GM19023 (cell line): ENCODE data around the gene TMPRSS11A.

ENCODE experiments used
- ATAC-seq: cut with Tn5 transposase; IDR thresholded peaks from one replicate; pipeline ENCODE4 v1.9.1; 2021; ENCODE audit warnings: mild to moderate bottlenecking, moderate library complexity; ENCODE audit not compliant: unreplicated experiment

TMPRSS11A gene

DNA sequence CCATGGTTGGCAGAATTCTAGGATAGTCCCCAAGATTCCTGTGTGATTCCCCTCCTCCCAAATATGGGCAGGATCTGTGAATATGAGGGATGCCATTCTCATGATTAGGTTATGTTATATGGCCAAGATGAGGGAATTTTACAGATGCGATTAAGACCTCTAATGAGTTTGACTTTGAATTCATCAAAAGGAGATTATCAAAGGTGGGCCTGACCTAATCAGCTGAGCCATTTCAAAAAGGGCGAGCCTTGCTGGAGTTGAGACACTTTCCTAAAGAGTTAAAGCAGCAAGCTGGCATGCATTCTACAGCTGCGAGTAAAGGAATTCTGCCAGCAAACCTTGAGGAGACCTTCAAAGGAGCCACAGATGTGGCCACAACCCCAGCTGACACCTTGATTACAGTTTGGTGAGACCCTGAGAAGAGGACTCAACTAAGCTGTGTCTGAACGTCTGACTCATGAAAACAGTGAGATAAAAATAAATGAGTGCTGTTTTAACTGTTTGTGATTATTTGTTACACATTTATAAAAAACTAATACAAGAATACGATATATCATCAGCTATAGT is 47.8 kb downstream of the TMPRSS11A start:
- ATAC-seq, result no peak

- ATAC-seq, result no peak
These were observed 51.2 kb downstream of the TMPRSS11A start for GRCh38 chr4:67912080-67912479.

- no peak for ATAC-seq
These were observed 51.7 kb downstream of the TMPRSS11A start for GRCh38 chr4:67911638-67912037.

DNA sequence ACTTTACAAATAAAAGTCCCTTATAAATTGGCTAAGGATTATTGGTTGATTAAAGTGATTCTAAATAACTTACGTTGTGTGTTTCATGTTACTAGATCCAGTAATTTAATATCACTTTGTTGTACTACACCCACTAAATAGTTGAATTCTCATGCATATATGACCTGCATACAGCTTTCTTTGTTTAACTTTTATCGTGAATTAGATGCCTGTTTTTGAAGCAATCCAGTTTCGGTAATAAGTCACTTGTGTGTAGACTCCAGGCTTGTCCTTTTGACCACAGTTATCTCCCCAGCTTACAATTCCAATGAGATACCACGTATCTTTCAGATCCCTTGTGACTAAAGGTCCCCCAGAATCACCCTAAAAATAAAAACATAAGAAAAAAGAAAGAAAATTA is 52.2 kb downstream of the TMPRSS11A start:
- ATAC-seq, result no peak

DNA sequence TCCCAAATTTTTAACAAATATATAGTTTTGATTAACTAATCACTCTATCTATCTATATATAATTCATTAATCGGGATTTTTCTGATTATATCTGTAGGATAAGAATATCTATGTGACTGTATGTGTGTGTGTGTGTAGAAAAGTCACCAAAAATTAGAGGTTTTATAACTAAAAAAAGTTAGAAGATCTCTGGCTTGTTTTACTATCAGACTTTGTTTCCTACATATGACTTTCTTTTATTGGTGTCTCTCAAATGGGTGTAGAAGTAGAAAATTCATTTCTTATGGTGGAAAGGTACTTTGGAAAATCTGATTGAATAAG is 52.7 kb downstream of the TMPRSS11A start:
- no peak for ATAC-seq

DNA sequence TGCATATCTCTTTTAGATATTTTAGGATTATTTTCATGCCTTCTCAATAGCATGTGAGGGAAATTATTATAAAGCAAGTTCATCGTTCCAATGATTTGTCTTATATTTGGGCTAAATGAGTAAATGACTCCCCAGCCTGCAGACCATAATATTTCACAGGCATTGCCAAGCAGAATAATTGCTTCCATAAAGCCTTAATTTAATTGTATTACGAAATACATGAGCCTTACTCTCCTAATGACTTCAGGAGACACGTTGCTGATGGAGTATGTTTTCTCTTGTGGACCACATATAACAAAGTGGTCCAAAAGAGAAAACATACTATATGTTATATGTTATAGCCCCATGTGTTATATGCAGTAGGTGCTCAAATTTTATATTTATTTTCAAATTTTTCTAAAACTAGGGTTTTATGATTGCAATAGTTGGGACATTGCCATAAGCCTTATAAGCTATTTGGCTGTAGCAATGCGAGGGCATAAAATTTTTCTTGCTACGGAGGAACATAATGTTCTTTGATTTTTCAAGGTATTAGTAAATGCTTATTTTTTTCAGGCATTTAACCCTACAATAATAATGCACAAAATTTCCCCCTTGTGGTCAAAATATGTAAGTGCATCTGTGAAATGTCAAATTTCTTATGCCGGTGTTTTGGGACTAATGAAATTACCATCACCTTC is 53.2 kb downstream of the TMPRSS11A start:
- ATAC-seq, result no peak

DNA sequence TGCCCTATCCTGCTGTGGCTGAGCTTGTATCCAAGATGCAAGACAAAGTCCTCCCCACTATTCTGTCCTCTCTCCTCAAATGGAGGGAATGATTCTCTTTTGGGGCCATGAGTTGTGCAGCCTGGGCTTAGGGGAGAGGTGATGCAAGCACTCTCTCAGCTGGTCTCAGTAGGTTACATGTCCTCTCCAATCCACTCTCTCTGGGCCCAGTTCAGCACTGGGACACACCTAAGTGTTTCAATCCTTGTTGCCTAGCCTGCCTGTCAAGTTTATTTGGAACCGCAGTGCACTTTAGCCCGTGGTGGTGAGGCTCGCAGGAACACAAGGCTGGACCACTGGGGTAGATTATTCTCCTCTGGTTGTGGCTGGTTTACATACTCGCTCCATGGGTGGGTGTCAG is 55.6 kb downstream of the TMPRSS11A start:
- ATAC-seq, result no peak

- ATAC-seq, result no peak
These were observed 64.2 kb downstream of the TMPRSS11A start for GRCh38 chr4:67899096-67899495.

GRCh38 chr4:67897686-67898085 is 65.6 kb downstream of the TMPRSS11A start:
- no peak for ATAC-seq

- ATAC-seq, result no peak
These were observed 66.8 kb downstream of the TMPRSS11A start for GRCh38 chr4:67896421-67897065.

GRCh38 chr4:67894659-67895058 is 68.6 kb downstream of the TMPRSS11A start:
- no peak for ATAC-seq

- no peak for ATAC-seq
These were observed 70.4 kb downstream of the TMPRSS11A start for GRCh38 chr4:67892905-67893304.

- ATAC-seq, result no peak
These were observed 71.0 kb downstream of the TMPRSS11A start for GRCh38 chr4:67892253-67892652.

DNA sequence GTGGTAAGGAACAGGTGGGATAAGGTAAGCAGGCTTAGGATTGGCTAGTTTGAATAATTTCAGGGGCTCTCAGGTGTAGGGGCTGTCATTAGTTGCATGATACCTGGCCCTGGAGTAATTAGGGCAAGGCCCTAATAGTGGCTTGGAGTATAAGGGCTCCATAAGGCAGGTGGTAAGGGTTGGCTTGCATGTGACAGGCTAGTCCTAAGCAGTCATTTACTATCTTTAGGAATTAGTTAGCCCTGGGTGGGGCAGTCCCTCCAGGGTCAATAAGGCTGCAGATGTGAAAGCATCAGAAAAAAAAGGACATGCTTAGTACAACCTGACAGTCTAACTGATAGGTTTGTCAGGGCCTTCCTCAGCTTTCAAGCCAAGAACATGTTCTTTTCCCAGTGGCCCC is 71.6 kb downstream of the TMPRSS11A start:
- ATAC-seq, result no peak

GRCh38 chr4:67886281-67886680 is 77.0 kb downstream of the TMPRSS11A start:
- no peak for ATAC-seq

GRCh38 chr4:67885762-67886161 is 77.5 kb downstream of the TMPRSS11A start:
- ATAC-seq, result no peak

DNA sequence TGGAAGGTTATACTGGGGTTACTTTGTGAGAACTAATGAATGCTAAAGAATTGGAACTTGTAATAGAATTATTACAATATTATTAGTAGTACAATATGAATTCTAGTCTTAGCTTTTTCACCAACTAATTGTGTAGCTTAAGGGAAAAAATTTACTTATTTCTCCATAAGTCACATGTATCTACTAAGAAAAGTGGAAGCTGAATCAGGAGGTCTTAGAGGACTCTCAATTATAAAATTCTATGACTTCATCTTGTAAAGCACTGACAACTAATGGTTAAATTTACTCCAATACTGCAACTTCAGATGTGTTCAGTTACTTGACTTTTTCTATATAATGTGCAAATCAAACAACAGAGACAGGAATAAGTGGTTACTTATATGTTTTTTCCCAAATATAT is 78.6 kb downstream of the TMPRSS11A start:
- ATAC-seq, result no peak

GRCh38 chr4:67883902-67884301 is 79.4 kb downstream of the TMPRSS11A start, which contains the start of gene TMPRSS11D:
TMPRSS11D (minus strand) TSS chr4:67884002; CDS start chr4:67883933, 69 bp downstream.
- ATAC-seq, result no peak

DNA sequence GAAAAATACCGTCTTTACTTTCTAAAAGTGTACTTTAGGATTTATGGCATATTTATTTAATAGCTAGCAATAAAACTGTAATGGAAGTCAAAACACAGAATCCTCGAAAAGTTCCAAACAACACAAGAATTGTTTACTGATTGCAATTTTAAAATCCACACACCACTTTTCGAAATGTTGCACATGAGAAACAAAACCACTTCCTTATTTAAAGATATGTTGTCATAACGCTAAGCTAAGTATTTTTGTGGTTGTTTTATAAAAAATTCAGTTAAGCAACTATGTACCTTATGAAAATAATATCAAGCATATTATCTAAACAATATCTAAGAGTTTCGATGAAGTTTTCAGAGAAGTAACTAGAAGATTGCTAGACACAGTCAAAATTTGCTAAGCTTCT is 79.8 kb downstream of the TMPRSS11A start:
- ATAC-seq, result no peak

DNA sequence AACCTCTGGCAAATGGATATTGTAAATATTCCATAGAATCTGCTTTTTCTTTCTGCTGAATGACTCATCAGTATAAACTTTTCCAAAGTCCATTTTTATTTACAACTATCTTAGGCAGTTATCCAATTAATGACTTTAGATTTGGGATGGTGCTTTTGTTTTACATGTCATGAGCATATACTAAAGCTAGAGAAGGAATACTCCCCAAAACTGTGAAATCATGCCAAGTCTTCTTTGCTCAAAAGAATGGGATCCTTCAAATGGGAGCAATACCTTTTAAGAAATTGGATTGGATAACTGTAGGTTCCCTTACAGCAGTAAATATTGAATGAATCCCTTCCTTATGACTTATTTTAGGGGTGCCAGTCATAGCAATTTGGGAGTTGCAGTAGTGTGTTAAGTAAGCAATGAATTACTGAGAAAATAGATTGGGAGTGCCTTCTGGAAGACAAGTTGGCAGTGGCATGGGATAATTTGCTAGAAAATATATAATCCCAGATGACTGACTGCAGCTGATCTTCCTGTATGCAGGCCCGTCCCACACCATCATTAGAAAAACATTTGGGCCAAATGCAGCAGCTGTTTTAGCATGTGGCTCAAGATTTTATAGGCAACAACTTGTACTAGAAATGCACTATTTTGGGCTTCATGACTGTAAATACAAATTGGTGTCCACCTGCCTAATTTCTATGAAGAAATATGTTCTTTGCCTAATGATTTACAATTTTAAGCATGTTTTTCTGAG is 82.3 kb downstream of the TMPRSS11A start:
- no peak for ATAC-seq

DNA sequence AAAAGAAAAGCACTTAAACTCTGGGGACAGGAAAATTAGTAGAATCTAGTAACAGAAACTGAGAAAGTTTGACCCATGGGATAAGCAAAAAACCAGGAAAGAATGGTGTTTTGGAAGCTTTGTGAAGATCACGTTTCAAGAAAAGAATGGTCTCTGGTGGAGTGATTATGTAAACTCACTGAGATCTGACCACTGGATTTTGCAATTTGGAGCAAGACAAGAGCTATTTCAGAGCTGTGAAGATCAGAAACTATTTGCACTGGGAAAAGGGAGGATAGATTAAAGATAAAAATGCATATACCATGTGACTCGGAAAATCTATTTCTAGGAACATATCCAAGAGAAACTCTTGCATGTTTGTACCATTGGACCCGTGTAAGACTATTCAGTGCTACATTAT is 83.8 kb downstream of the TMPRSS11A start:
- ATAC-seq, result no peak

GRCh38 chr4:67877086-67877485 is 86.2 kb downstream of the TMPRSS11A start:
- no peak for ATAC-seq
